Activated CD4-positive, CD25-positive, alpha-beta regulatory T cell (primary cell): ENCODE results near the gene DPH2.

ENCODE experiments used
- DNase-seq, 4 experiments: peaks; one replicate each; lab custom pipeline; 2025; lab: John Stamatoyannopoulos, UW

DPH2 gene

GRCh38 chr1:43945674-43946235 lies 24.1 kb upstream of the DPH2 start:
- DNase-seq: no peak

- peak; percentile 86 to 92 (median 89) for DNase-seq
Measured at GRCh38 chr1:43946236-43947060, 23.4 kb upstream of the DPH2 start, which contains the start of gene IPO13. Gene IPO13, plus strand, starts transcription at chr1:43946950. Its CDS starts 651 bp downstream, at chr1:43947601.

GRCh38 chr1:43947061-43947873 lies 22.5 kb upstream of the DPH2 start:
- DNase-seq: no peak

- no peak for DNase-seq
Measured at GRCh38 chr1:43947874-43948437, 21.9 kb upstream of the DPH2 start.

GRCh38 chr1:43949678-43950077 lies 20.1 kb upstream of the DPH2 start:
- no peak for DNase-seq

- DNase-seq: no peak
Measured at GRCh38 chr1:43951021-43951985, 18.5 kb upstream of the DPH2 start.

GRCh38 chr1:43952731-43953346 lies 17.0 kb upstream of the DPH2 start:
- no peak for DNase-seq

- DNase-seq: no peak
Measured at GRCh38 chr1:43953361-43953760, 16.4 kb upstream of the DPH2 start.

- DNase-seq: no peak
Measured at GRCh38 chr1:43954036-43954435, 15.8 kb upstream of the DPH2 start.

GRCh38 chr1:43956234-43956633 lies 13.6 kb upstream of the DPH2 start:
- DNase-seq: no peak

- no peak for DNase-seq
Measured at GRCh38 chr1:43957407-43958040, 12.3 kb upstream of the DPH2 start.

GRCh38 chr1:43958351-43959255 lies 11.2 kb upstream of the DPH2 start:
- DNase-seq: no peak

- no peak for DNase-seq
Measured at GRCh38 chr1:43960798-43961197, 9.0 kb upstream of the DPH2 start.

- DNase-seq: no peak
Measured at GRCh38 chr1:43961692-43962091, 8.1 kb upstream of the DPH2 start.

GRCh38 chr1:43962324-43962723 lies 7.5 kb upstream of the DPH2 start:
- DNase-seq: no peak

GRCh38 chr1:43963006-43963405 lies 6.8 kb upstream of the DPH2 start:
- DNase-seq: no peak

GRCh38 chr1:43963890-43964289 lies 5.9 kb upstream of the DPH2 start:
- DNase-seq: no peak

- DNase-seq: no peak
Measured at GRCh38 chr1:43965316-43965715, 4.5 kb upstream of the DPH2 start.

- no peak for DNase-seq
Measured at GRCh38 chr1:43968348-43968948, 1.4 kb upstream of the DPH2 start.
